Activated CD4-positive, CD25-positive, alpha-beta regulatory T cell (primary cell): Measurements from ENCODE around the gene ASB15.
"Not testable (repeated sequence)": the region's sequence is repeated elsewhere in the genome, so short reads cannot be mapped to it uniquely, and the experiment has no call there.

Source experiments
- DNase-seq, 4 experiments: peaks; one replicate each; lab custom pipeline; 2025; lab: John Stamatoyannopoulos, UW

The ASB15 gene

GRCh38 chr7:123601530-123601929 lies at the start of gene ASB15:
Gene ASB15, plus strand, starts transcription at chr7:123601821. Its CDS starts 12,682 bp downstream, at chr7:123614503.
- no peak for DNase-seq

GRCh38 chr7:123552134-123552533 lies 49.5 kb upstream of the ASB15 start:
- DNase-seq = not testable (repeated sequence)

GRCh38 chr7:123552641-123553040 lies 49.0 kb upstream of the ASB15 start:
- DNase-seq = no peak

- DNase-seq = no peak
Measured at GRCh38 chr7:123553159-123553558, 48.5 kb upstream of the ASB15 start.

- DNase-seq = no peak
Measured at GRCh38 chr7:123555484-123555883, 46.1 kb upstream of the ASB15 start.

GRCh38 chr7:123557016-123557397 lies 44.6 kb upstream of the ASB15 start:
- DNase-seq = no peak

GRCh38 chr7:123557398-123558288 lies 44.0 kb upstream of the ASB15 start, which contains the start of gene NDUFA5:
Gene NDUFA5, minus strand, starts transcription at chr7:123557818. Its CDS starts 23 bp downstream, at chr7:123557795.
- DNase-seq = peak; percentile 83 to 91 (median 89)

- DNase-seq = no peak
Measured at GRCh38 chr7:123558289-123558874, 43.2 kb upstream of the ASB15 start.

- DNase-seq = no peak
Measured at GRCh38 chr7:123562121-123562520, 39.5 kb upstream of the ASB15 start.

GRCh38 chr7:123569352-123570010 lies 32.1 kb upstream of the ASB15 start:
- DNase-seq = no peak

- DNase-seq = no peak
Measured at GRCh38 chr7:123570390-123571182, 31.0 kb upstream of the ASB15 start.

- DNase-seq = no peak
Measured at GRCh38 chr7:123571187-123571586, 30.4 kb upstream of the ASB15 start.

GRCh38 chr7:123571684-123572083 lies 29.9 kb upstream of the ASB15 start:
- no peak for DNase-seq

- no peak for DNase-seq
Measured at GRCh38 chr7:123573341-123573740, 28.3 kb upstream of the ASB15 start.

GRCh38 chr7:123573896-123574467 lies 27.6 kb upstream of the ASB15 start:
- DNase-seq = no peak

GRCh38 chr7:123579416-123579815 lies 22.2 kb upstream of the ASB15 start:
- no peak for DNase-seq

GRCh38 chr7:123580406-123581161 lies 21.0 kb upstream of the ASB15 start:
- DNase-seq = no peak

- no peak for DNase-seq
Measured at GRCh38 chr7:123581162-123581459, 20.5 kb upstream of the ASB15 start.

- no peak for DNase-seq
Measured at GRCh38 chr7:123583821-123584220, 17.8 kb upstream of the ASB15 start.

GRCh38 chr7:123588376-123588775 lies 13.2 kb upstream of the ASB15 start:
- no peak for DNase-seq

- DNase-seq = no peak
Measured at GRCh38 chr7:123594813-123595241, 6.8 kb upstream of the ASB15 start.
